SK-N-MC (cell line): Measurements from ENCODE around the gene TRAF5.

Experiments used
- DNase-seq: peaks from one replicate; pipeline ENCODE4 v3.0.0-alpha.2; 2011; ENCODE audit warnings: low read depth, low spot score
- H3K27ac ChIP-seq: fragments of 200-600 bp; sonication (generic); 2 replicates; pipeline ENCODE4 v1.5.1; 2016; ENCODE audit warnings: mixed run types
- H3K36me3 ChIP-seq: fragments of 200-600 bp; sonication (generic); 2 replicates; pipeline ENCODE4 v1.6.1; 2017; ENCODE audit warnings: antibody characterized with exemption, low read length, mixed read lengths; ENCODE audit not compliant: insufficient read depth
- H3K4me3 ChIP-seq: fragments of 200-600 bp; sonication (generic); 2 replicates; pipeline ENCODE4 v1.5.1; 2016
- H3K9ac ChIP-seq: fragments of 200-600 bp; sonication (generic); 2 replicates; pipeline ENCODE4 v1.8.0; 2017; ENCODE audit warnings: mixed run types, mixed read lengths; ENCODE audit not compliant: insufficient read length
- H3K9me3 ChIP-seq: fragments of 200-600 bp; sonication (generic); 2 replicates; pipeline ENCODE4 v1.6.1; 2017; ENCODE audit warnings: low read depth, mild to moderate bottlenecking, antibody characterized with exemption, low read length, moderate library complexity, mixed read lengths
- EZH2 ChIP-seq: fragments of 200-600 bp; sonication (generic); IDR thresholded peaks from one replicate; pipeline ENCODE4 v1.6.1; 2017; ENCODE audit warnings: antibody characterized with exemption
- FOXP2 ChIP-seq: optimal IDR thresholded peaks from 2 replicates; pipeline ENCODE3; 2011; ENCODE audit warnings: mild to moderate bottlenecking, moderate library complexity; ENCODE audit not compliant: insufficient read depth; ENCODE audit errors: extremely low read length, control extremely low read depth
- POLR2AphosphoS5 ChIP-seq: IDR thresholded peaks from 2 replicates; pipeline ENCODE4 v1.6.1; 2012; ENCODE audit warnings: mild to moderate bottlenecking, low read depth, low read length, borderline replicate concordance

The TRAF5 gene

GRCh38 chr1:211326528-211327345 is at the start of gene TRAF5:
Gene TRAF5, plus strand, starts transcription at chr1:211326833. Its CDS starts 26,407 bp downstream, at chr1:211353240.
- peak within 1 kb of the TSS; percentile 72 for H3K9ac ChIP-seq
- no peak for DNase-seq
- TF ChIP-seq EZH2 = no peak
- no peak for TF ChIP-seq FOXP2
- no peak for TF ChIP-seq POLR2AphosphoS5
- H3K36me3 ChIP-seq = no peaks in the 10 kb centered on the region
- peak within 1 kb of the TSS; percentile 30; the same call in 1 of the 2 replicates for H3K27ac ChIP-seq
- no peaks in the 10 kb centered on the region for H3K9me3 ChIP-seq
- H3K4me3 ChIP-seq = peak within 1 kb of the TSS; percentile 80

- Histone ChIP-seq H3K4me3 (no peak overlapping the region), H3K9me3 (no peaks in the 10 kb centered on the region), H3K36me3 (peaks cover 56% of the 10 kb centered on the region), H3K27ac (no peak overlapping the region), H3K9ac (no peak overlapping the region)
- TF ChIP-seq POLR2AphosphoS5 = no peak
- no peak for TF ChIP-seq FOXP2
- no peak for TF ChIP-seq EZH2
- DNase-seq = no peak
Measured at GRCh38 chr1:211279340-211279739, 47.3 kb upstream of the TRAF5 start.

GRCh38 chr1:211280910-211281309 is 45.7 kb upstream of the TRAF5 start:
- Histone ChIP-seq H3K9ac (no peak overlapping the region), H3K36me3 (peaks cover 59% of the 10 kb centered on the region), H3K4me3 (no peak overlapping the region), H3K27ac (peak overlapping the region; percentile 83), H3K9me3 (no peaks in the 10 kb centered on the region)
- DNase-seq = no peak
- TF ChIP-seq POLR2AphosphoS5 = no peak
- TF ChIP-seq EZH2 = no peak
- TF ChIP-seq FOXP2 = no peak

- Histone ChIP-seq H3K36me3 (peaks cover 55% of the 10 kb centered on the region), H3K4me3 (no peak overlapping the region), H3K27ac (peak overlapping the region; percentile 83), H3K9ac (peak overlapping the region; percentile 29), H3K9me3 (no peaks in the 10 kb centered on the region)
- no peak for DNase-seq
- no peak for TF ChIP-seq POLR2AphosphoS5
- no peak for TF ChIP-seq FOXP2
- TF ChIP-seq EZH2 = no peak
Measured at GRCh38 chr1:211281320-211282022, 45.2 kb upstream of the TRAF5 start.

GRCh38 chr1:211282023-211282373 is 44.6 kb upstream of the TRAF5 start:
- Histone ChIP-seq H3K4me3 (no peak overlapping the region), H3K9me3 (no peaks in the 10 kb centered on the region), H3K27ac (peak overlapping the region; percentile 83; the same call in 1 of the 2 replicates), H3K36me3 (peaks cover 55% of the 10 kb centered on the region), H3K9ac (no peak overlapping the region)
- no peak for TF ChIP-seq POLR2AphosphoS5
- no peak for TF ChIP-seq EZH2
- no peak for TF ChIP-seq FOXP2
- no peak for DNase-seq

GRCh38 chr1:211285196-211285595 is 41.4 kb upstream of the TRAF5 start:
- no peaks in the 10 kb centered on the region for H3K9me3 ChIP-seq
- DNase-seq = no peak
- TF ChIP-seq FOXP2 (no peak), EZH2 (no peak), POLR2AphosphoS5 (no peak)
- H3K9ac ChIP-seq = no peak overlapping the region
- no peak overlapping the region for H3K4me3 ChIP-seq
- no peak overlapping the region for H3K27ac ChIP-seq
- H3K36me3 ChIP-seq = peaks cover 47% of the 10 kb centered on the region

GRCh38 chr1:211287218-211287617 is 39.4 kb upstream of the TRAF5 start:
- peak; percentile 72 for DNase-seq
- Histone ChIP-seq H3K9me3 (no peaks in the 10 kb centered on the region), H3K9ac (no peak overlapping the region), H3K36me3 (peaks cover 54% of the 10 kb centered on the region), H3K27ac (peak overlapping the region; percentile 91), H3K4me3 (peak overlapping the region; percentile 16)
- TF ChIP-seq POLR2AphosphoS5 = peak; percentile 68
- no peak for TF ChIP-seq EZH2
- TF ChIP-seq FOXP2 = no peak

GRCh38 chr1:211292411-211292810 is 34.2 kb upstream of the TRAF5 start:
- no peak overlapping the region for H3K4me3 ChIP-seq
- DNase-seq = no peak
- H3K36me3 ChIP-seq = peaks cover 61% of the 10 kb centered on the region
- TF ChIP-seq POLR2AphosphoS5 (no peak), FOXP2 (no peak), EZH2 (no peak)
- H3K9ac ChIP-seq = no peak overlapping the region
- no peaks in the 10 kb centered on the region for H3K9me3 ChIP-seq
- H3K27ac ChIP-seq = 0 out of 2 replicates have a peak overlapping the region, but pooled peaks have one; percentile 21
